GM12872 (cell line): ENCODE measurements around the gene ARHGAP28.

Experiments used
- CTCF ChIP-seq: IDR thresholded peaks from 3 replicates; pipeline ENCODE4 v1.5.1; 2011; ENCODE audit warnings: low read depth, mild to moderate bottlenecking, low read length, moderate library complexity; ENCODE audit not compliant: insufficient read depth

Gene ARHGAP28

GRCh38 chr18:6923220-6923619, 193.7 kb downstream of the ARHGAP28 start:
- no peak for TF ChIP-seq CTCF

GRCh38 chr18:6927153-6927552, 197.6 kb downstream of the ARHGAP28 start:
- TF ChIP-seq CTCF = no peak

- no peak for TF ChIP-seq CTCF
Observed at GRCh38 chr18:6928359-6928758, 198.8 kb downstream of the ARHGAP28 start.

GRCh38 chr18:6929370-6930102, 200.0 kb downstream of the ARHGAP28 start:
- no peak for TF ChIP-seq CTCF

GRCh38 chr18:6934859-6935258, 205.3 kb downstream of the ARHGAP28 start:
- no peak for TF ChIP-seq CTCF

GRCh38 chr18:6938003-6938402, 208.5 kb downstream of the ARHGAP28 start:
- no peak for TF ChIP-seq CTCF

- TF ChIP-seq CTCF = no peak
Observed at GRCh38 chr18:6939972-6940371, 210.5 kb downstream of the ARHGAP28 start.
